Measurements from ENCODE around the gene VWA8.

The VWA8 gene

GRCh38 chr13:41567363-41567762, 393.5 kb downstream of the VWA8 start:
- Histone ChIP-seq H3K36me3 (ENCODE audit: control insufficient read depth in 5 of 5, insufficient read depth in 5 of 5, low read length in 5 of 5) (peaks cover 0 to 12% (median 5%) of the 10 kb centered on the region in 5 donors), H3K4me3 (ENCODE audit: low read depth in 1 of 5, low read length in 5 of 5) (no peak overlapping the region), H3K27ac (ENCODE audit: low read depth, low read length) (no peak overlapping the region), H3K27me3 (ENCODE audit: control insufficient read depth in 5 of 5, insufficient read depth in 4 of 5, low read length in 5 of 5) (no peaks in the 10 kb centered on the region), H3K9ac (ENCODE audit: low read length in 5 of 5) (no peak overlapping the region), H3K9me3 (ENCODE audit: control insufficient read depth in 5 of 5, low read length in 5 of 5) (no peaks in the 10 kb centered on the region), H3K4me1 (ENCODE audit: control insufficient read depth in 5 of 5, insufficient read depth in 5 of 5, low read length in 5 of 5) (peaks cover 3 to 36% (median 18%) of the 10 kb centered on the region in 5 donors)

- Histone ChIP-seq H3K4me3 (ENCODE audit: low read depth in 1 of 5, low read length in 5 of 5) (no peak overlapping the region), H3K9me3 (ENCODE audit: control insufficient read depth in 5 of 5, low read length in 5 of 5) (no peaks in the 10 kb centered on the region), H3K36me3 (ENCODE audit: control insufficient read depth in 5 of 5, insufficient read depth in 5 of 5, low read length in 5 of 5) (peaks cover 0 to 12% (median 5%) of the 10 kb centered on the region in 5 donors), H3K27me3 (ENCODE audit: control insufficient read depth in 5 of 5, insufficient read depth in 4 of 5, low read length in 5 of 5) (no peaks in the 10 kb centered on the region), H3K27ac (ENCODE audit: low read depth, low read length) (no peak overlapping the region), H3K9ac (ENCODE audit: low read length in 5 of 5) (no peak overlapping the region), H3K4me1 (ENCODE audit: control insufficient read depth in 5 of 5, insufficient read depth in 5 of 5, low read length in 5 of 5) (peaks cover 3 to 49% (median 28%) of the 10 kb centered on the region in 5 donors)
Observed at GRCh38 chr13:41565846-41566245, 395.1 kb downstream of the VWA8 start.

GRCh38 chr13:41565216-41565615, 395.7 kb downstream of the VWA8 start:
- Histone ChIP-seq H3K27ac (ENCODE audit: low read depth, low read length) (no peak overlapping the region), H3K4me1 (ENCODE audit: control insufficient read depth in 5 of 5, insufficient read depth in 5 of 5, low read length in 5 of 5) (peaks cover 3 to 49% (median 28%) of the 10 kb centered on the region in 5 donors), H3K9me3 (ENCODE audit: control insufficient read depth in 5 of 5, low read length in 5 of 5) (no peaks in the 10 kb centered on the region), H3K4me3 (ENCODE audit: low read depth in 1 of 5, low read length in 5 of 5) (no peak overlapping the region), H3K9ac (ENCODE audit: low read length in 5 of 5) (no peak overlapping the region), H3K36me3 (ENCODE audit: control insufficient read depth in 5 of 5, insufficient read depth in 5 of 5, low read length in 5 of 5) (peaks cover 0 to 8% (median 3%) of the 10 kb centered on the region in 5 donors), H3K27me3 (ENCODE audit: control insufficient read depth in 5 of 5, insufficient read depth in 4 of 5, low read length in 5 of 5) (no peaks in the 10 kb centered on the region)

GRCh38 chr13:41563984-41564365, 396.9 kb downstream of the VWA8 start:
- Histone ChIP-seq H3K27ac (ENCODE audit: low read depth, low read length) (no peak overlapping the region), H3K4me1 (ENCODE audit: control insufficient read depth in 5 of 5, insufficient read depth in 5 of 5, low read length in 5 of 5) (peaks cover 0 to 44% (median 23%) of the 10 kb centered on the region in 5 donors), H3K27me3 (ENCODE audit: control insufficient read depth in 5 of 5, insufficient read depth in 4 of 5, low read length in 5 of 5) (no peaks in the 10 kb centered on the region), H3K9ac (ENCODE audit: low read length in 5 of 5) (no peak overlapping the region), H3K9me3 (ENCODE audit: control insufficient read depth in 5 of 5, low read length in 5 of 5) (no peaks in the 10 kb centered on the region), H3K4me3 (ENCODE audit: low read depth in 1 of 5, low read length in 5 of 5) (no peak overlapping the region), H3K36me3 (ENCODE audit: control insufficient read depth in 5 of 5, insufficient read depth in 5 of 5, low read length in 5 of 5) (peaks cover 0 to 7% (median 2%) of the 10 kb centered on the region in 5 donors)

- H3K9me3 ChIP-seq (ENCODE audit: control insufficient read depth in 5 of 5, low read length in 5 of 5) = no peaks in the 10 kb centered on the region
- no peaks in the 10 kb centered on the region for H3K27me3 ChIP-seq (ENCODE audit: control insufficient read depth in 5 of 5, insufficient read depth in 4 of 5, low read length in 5 of 5)
- peaks cover 0 to 39% (median 21%) of the 10 kb centered on the region in 5 donors for H3K4me1 ChIP-seq (ENCODE audit: control insufficient read depth in 5 of 5, insufficient read depth in 5 of 5, low read length in 5 of 5)
- peaks cover 0 to 7% (median 2%) of the 10 kb centered on the region in 5 donors for H3K36me3 ChIP-seq (ENCODE audit: control insufficient read depth in 5 of 5, insufficient read depth in 5 of 5, low read length in 5 of 5)
- no peak overlapping the region for H3K27ac ChIP-seq (ENCODE audit: low read depth, low read length)
- no peak overlapping the region for H3K9ac ChIP-seq (ENCODE audit: low read length in 5 of 5)
- H3K4me3 ChIP-seq (ENCODE audit: low read depth in 1 of 5, low read length in 5 of 5) = no peak overlapping the region
Observed at GRCh38 chr13:41563341-41563983, 397.4 kb downstream of the VWA8 start.

- H3K27me3 ChIP-seq (ENCODE audit: control insufficient read depth in 5 of 5, insufficient read depth in 4 of 5, low read length in 5 of 5) = no peaks in the 10 kb centered on the region
- peaks cover 0 to 33% (median 21%) of the 10 kb centered on the region in 5 donors for H3K4me1 ChIP-seq (ENCODE audit: control insufficient read depth in 5 of 5, insufficient read depth in 5 of 5, low read length in 5 of 5)
- peaks cover 0 to 3% (median 2%) of the 10 kb centered on the region in 5 donors for H3K36me3 ChIP-seq (ENCODE audit: control insufficient read depth in 5 of 5, insufficient read depth in 5 of 5, low read length in 5 of 5)
- H3K27ac ChIP-seq (ENCODE audit: low read depth, low read length) = no peak overlapping the region
- no peaks in the 10 kb centered on the region for H3K9me3 ChIP-seq (ENCODE audit: control insufficient read depth in 5 of 5, low read length in 5 of 5)
- H3K4me3 ChIP-seq (ENCODE audit: low read depth in 1 of 5, low read length in 5 of 5) = no peak overlapping the region
- no peak overlapping the region for H3K9ac ChIP-seq (ENCODE audit: low read length in 5 of 5)
Observed at GRCh38 chr13:41562541-41563178, 398.2 kb downstream of the VWA8 start.

GRCh38 chr13:41562083-41562482, 398.8 kb downstream of the VWA8 start:
- no peak overlapping the region for H3K27ac ChIP-seq (ENCODE audit: low read depth, low read length)
- no peak overlapping the region for H3K4me3 ChIP-seq (ENCODE audit: low read depth in 1 of 5, low read length in 5 of 5)
- H3K9me3 ChIP-seq (ENCODE audit: control insufficient read depth in 5 of 5, low read length in 5 of 5) = no peaks in the 10 kb centered on the region
- peaks cover 0 to 33% (median 21%) of the 10 kb centered on the region in 5 donors for H3K4me1 ChIP-seq (ENCODE audit: control insufficient read depth in 5 of 5, insufficient read depth in 5 of 5, low read length in 5 of 5)
- no peaks in the 10 kb centered on the region for H3K27me3 ChIP-seq (ENCODE audit: control insufficient read depth in 5 of 5, insufficient read depth in 4 of 5, low read length in 5 of 5)
- H3K9ac ChIP-seq (ENCODE audit: low read length in 5 of 5) = no peak overlapping the region
- peaks cover 0 to 3% (median 2%) of the 10 kb centered on the region in 5 donors for H3K36me3 ChIP-seq (ENCODE audit: control insufficient read depth in 5 of 5, insufficient read depth in 5 of 5, low read length in 5 of 5)

- H3K4me3 ChIP-seq (ENCODE audit: low read depth in 1 of 5, low read length in 5 of 5) = no peak overlapping the region
- H3K4me1 ChIP-seq (ENCODE audit: control insufficient read depth in 5 of 5, insufficient read depth in 5 of 5, low read length in 5 of 5) = peaks cover 0 to 33% (median 21%) of the 10 kb centered on the region in 5 donors
- H3K9me3 ChIP-seq (ENCODE audit: control insufficient read depth in 5 of 5, low read length in 5 of 5) = no peaks in the 10 kb centered on the region
- no peak overlapping the region for H3K27ac ChIP-seq (ENCODE audit: low read depth, low read length)
- H3K27me3 ChIP-seq (ENCODE audit: control insufficient read depth in 5 of 5, insufficient read depth in 4 of 5, low read length in 5 of 5) = no peaks in the 10 kb centered on the region
- H3K36me3 ChIP-seq (ENCODE audit: control insufficient read depth in 5 of 5, insufficient read depth in 5 of 5, low read length in 5 of 5) = peaks cover 0 to 2% (median 0%) of the 10 kb centered on the region in 5 donors
- H3K9ac ChIP-seq (ENCODE audit: low read length in 5 of 5) = no peak overlapping the region
Observed at GRCh38 chr13:41561170-41561569, 399.7 kb downstream of the VWA8 start.

- H3K36me3 ChIP-seq (ENCODE audit: control insufficient read depth in 5 of 5, insufficient read depth in 5 of 5, low read length in 5 of 5) = no peaks in the 10 kb centered on the region
- no peaks in the 10 kb centered on the region for H3K27me3 ChIP-seq (ENCODE audit: control insufficient read depth in 5 of 5, insufficient read depth in 4 of 5, low read length in 5 of 5)
- H3K4me3 ChIP-seq (ENCODE audit: low read depth in 1 of 5, low read length in 5 of 5) = no peak overlapping the region
- H3K4me1 ChIP-seq (ENCODE audit: control insufficient read depth in 5 of 5, insufficient read depth in 5 of 5, low read length in 5 of 5) = peaks cover 0 to 28% (median 21%) of the 10 kb centered on the region in 5 donors
- no peak overlapping the region for H3K27ac ChIP-seq (ENCODE audit: low read depth, low read length)
- H3K9me3 ChIP-seq (ENCODE audit: control insufficient read depth in 5 of 5, low read length in 5 of 5) = no peaks in the 10 kb centered on the region
- no peak overlapping the region for H3K9ac ChIP-seq (ENCODE audit: low read length in 5 of 5)
Observed at GRCh38 chr13:41558781-41559560, 401.9 kb downstream of the VWA8 start.

GRCh38 chr13:41557719-41558118, 403.2 kb downstream of the VWA8 start:
- Histone ChIP-seq H3K27ac (ENCODE audit: low read depth, low read length) (no peak overlapping the region), H3K4me1 (ENCODE audit: control insufficient read depth in 5 of 5, insufficient read depth in 5 of 5, low read length in 5 of 5) (peaks cover 0 to 16% (median 12%) of the 10 kb centered on the region in 5 donors), H3K4me3 (ENCODE audit: low read depth in 1 of 5, low read length in 5 of 5) (no peak overlapping the region)

More at GRCh38 chr13:41557719-41558118, 403.2 kb downstream of the VWA8 start:
- no peaks in the 10 kb centered on the region for H3K36me3 ChIP-seq (ENCODE audit: control insufficient read depth in 5 of 5, insufficient read depth in 5 of 5, low read length in 5 of 5)
- H3K9ac ChIP-seq (ENCODE audit: low read length in 5 of 5) = no peak overlapping the region
- no peaks in the 10 kb centered on the region for H3K27me3 ChIP-seq (ENCODE audit: control insufficient read depth in 5 of 5, insufficient read depth in 4 of 5, low read length in 5 of 5)
- H3K9me3 ChIP-seq (ENCODE audit: control insufficient read depth in 5 of 5, low read length in 5 of 5) = no peaks in the 10 kb centered on the region

All from subcutaneous abdominal adipose tissue (tissue), 5 donors.